A549 (cell line): ENCODE data around the gene NOS2.

Experiments
- CEBPB ChIP-seq, 2 experiments: fragments of >200 bp in 1 of 2; sonication (Bioruptor Twin) in 1 of 2; formaldehyde crosslinking in 1 of 2; IDR thresholded peaks; 2 replicates each; pipeline ENCODE4 v1.6.1; 2012 to 2016
- CTCF ChIP-seq: fragments of >200 bp; sonication (Bioruptor Twin); formaldehyde crosslinking; IDR thresholded peaks from 3 replicates; pipeline ENCODE4 v1.5.1; 2016
- EP300 ChIP-seq, 2 experiments: fragments of >200 bp; sonication (Bioruptor Twin); formaldehyde crosslinking; IDR thresholded peaks; 2 replicates in 1 of 2; 3 replicates in 1 of 2; pipeline ENCODE4 v1.6.1; 2016 to 2017
- HDAC2 ChIP-seq: fragments of 200-600 bp; sonication (generic); IDR thresholded peaks from 2 replicates; pipeline ENCODE4 v1.6.1; 2016
- MAFK ChIP-seq: fragments of 450-650 bp; IDR thresholded peaks from 2 replicates; pipeline ENCODE4 v1.6.1; 2014; ENCODE audit not compliant: partially characterized antibody
- NR3C1 ChIP-seq: fragments of >200 bp; sonication (Bioruptor Twin); formaldehyde crosslinking; IDR thresholded peaks from 3 replicates; pipeline ENCODE4 v1.6.1; 2017
- PHF8 ChIP-seq: fragments of 200-600 bp; sonication (generic); IDR thresholded peaks from 2 replicates; pipeline ENCODE4 v1.6.1; 2016; ENCODE audit warnings: low read depth, mild to moderate bottlenecking, antibody characterized with exemption, moderate library complexity, borderline replicate concordance
- POLR2A ChIP-seq: IDR thresholded peaks from 2 replicates; pipeline ENCODE4 v1.6.1; 2012; ENCODE audit warnings: mild to moderate bottlenecking, low read length
- RAD21 ChIP-seq, 2 experiments: fragments of >200 bp in 1 of 2; sonication (Bioruptor Twin) in 1 of 2; formaldehyde crosslinking in 1 of 2; IDR thresholded peaks in 1 of 2; conservative IDR thresholded peaks in 1 of 2; 2 replicates in 1 of 2; 3 replicates in 1 of 2; pipeline ENCODE4 v1.6.1; 2012 to 2018; ENCODE audit warnings: inconsistent platforms in 1 of 2
- REST ChIP-seq: fragments of 200-600 bp; sonication (generic); IDR thresholded peaks from 2 replicates; pipeline ENCODE4 v1.6.1; 2016; ENCODE audit warnings: antibody characterized with exemption, mild to moderate bottlenecking, moderate library complexity
- TF ChIP-seq, protein P1 (sequence below): fragments of >200 bp; sonication (Bioruptor Twin); formaldehyde crosslinking; IDR thresholded peaks from 2 replicates; pipeline ENCODE4 v1.6.1; 2016

- TF ChIP-seq RAD21 (conservative IDR thresholded peaks at IDR 0.05 in 1 of 2, IDR thresholded peaks at IDR 0.05 in 1 of 2) (no peak), CTCF (no peak), POLR2A (no peak), CEBPB (IDR thresholded peaks at IDR 0.05) (no peak), MAFK (no peak), NR3C1 (no peak), REST (no peak), PHF8 (no peak), EP300 (IDR thresholded peaks at IDR 0.05) (no peak), HDAC2 (no peak)
- TF ChIP-seq, protein P1, sequence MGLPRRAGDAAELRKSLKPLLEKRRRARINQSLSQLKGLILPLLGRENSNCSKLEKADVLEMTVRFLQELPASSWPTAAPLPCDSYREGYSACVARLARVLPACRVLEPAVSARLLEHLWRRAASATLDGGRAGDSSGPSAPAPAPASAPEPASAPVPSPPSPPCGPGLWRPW = no peak
These were observed 3.8 kb upstream of the NOS2 start for GRCh38 chr17:27804113-27804512.
